Ecto neural progenitor cell (in vitro differentiated cells): ENCODE data around the gene ZNF423.
A peak's percentile ranks its signal among the peaks of the same experiment; 100 is the strongest.

Experiments used
- DNase-seq: peaks from one replicate; pipeline ENCODE4 v3.0.0-alpha.2; 2018; ENCODE audit warnings: low spot score

Gene ZNF423

GRCh38 chr16:49848530-49848929 lies 7.4 kb downstream of the ZNF423 start:
- no peak for DNase-seq

DNA sequence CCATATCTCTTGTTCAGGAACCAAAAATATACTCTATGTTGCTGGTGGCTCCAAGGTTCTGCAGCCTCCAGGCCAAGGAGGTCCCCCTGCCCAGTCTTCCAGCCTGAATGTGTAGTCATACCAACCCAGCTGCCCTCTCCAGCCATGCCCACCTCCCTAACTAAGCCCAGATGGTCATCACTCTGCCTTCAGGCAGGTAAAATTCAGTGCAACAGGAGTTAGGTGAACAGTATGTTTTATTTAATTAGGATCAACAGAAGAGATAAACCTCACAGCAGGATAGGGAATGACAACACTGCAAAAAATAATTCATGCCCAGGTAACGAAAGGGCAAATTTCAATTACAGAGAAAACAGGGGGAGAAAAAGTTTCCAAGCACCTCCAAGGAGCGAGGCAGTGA lies 9.1 kb downstream of the ZNF423 start:
- DNase-seq = no peak

DNA sequence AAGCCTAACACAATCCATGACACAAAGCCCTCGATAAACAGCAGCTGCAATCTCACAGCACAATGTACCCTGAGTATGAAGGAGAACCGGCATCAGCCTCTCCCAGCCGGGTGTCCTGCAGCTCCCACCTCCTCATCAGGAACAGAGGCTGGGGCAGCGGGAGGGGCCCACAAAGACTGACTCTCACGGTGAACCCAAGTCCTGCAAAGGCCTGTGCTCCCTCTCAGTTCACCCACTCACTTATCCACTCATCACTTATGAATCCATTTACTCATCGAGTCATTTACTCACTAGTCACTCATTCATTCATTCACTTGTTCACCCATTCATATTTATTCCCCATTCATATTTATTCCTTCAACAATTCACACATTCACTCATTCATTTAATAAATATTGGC lies 11.6 kb downstream of the ZNF423 start:
- DNase-seq = no peak

DNA sequence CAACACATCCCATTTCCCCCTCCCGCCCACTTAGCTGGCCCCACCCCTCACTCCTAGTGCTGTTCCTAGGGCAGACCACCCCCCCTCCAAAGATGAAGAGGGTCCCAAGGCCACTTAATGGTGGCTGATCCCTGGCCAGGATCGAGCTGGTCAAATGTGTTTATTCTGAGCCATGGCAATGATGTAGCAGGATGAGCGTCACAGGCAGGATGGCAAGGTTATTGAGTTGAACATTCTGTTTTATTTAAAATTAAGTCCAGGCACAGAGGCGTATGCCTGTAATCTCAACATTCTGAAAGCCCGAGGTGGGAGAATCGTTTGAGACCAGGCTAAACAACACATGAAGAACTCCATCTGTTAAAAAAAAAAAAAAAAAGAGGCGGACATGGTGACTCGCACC lies 12.2 kb downstream of the ZNF423 start:
- DNase-seq = no peak

GRCh38 chr16:49842972-49843371 lies 12.9 kb downstream of the ZNF423 start:
- no peak for DNase-seq

DNA sequence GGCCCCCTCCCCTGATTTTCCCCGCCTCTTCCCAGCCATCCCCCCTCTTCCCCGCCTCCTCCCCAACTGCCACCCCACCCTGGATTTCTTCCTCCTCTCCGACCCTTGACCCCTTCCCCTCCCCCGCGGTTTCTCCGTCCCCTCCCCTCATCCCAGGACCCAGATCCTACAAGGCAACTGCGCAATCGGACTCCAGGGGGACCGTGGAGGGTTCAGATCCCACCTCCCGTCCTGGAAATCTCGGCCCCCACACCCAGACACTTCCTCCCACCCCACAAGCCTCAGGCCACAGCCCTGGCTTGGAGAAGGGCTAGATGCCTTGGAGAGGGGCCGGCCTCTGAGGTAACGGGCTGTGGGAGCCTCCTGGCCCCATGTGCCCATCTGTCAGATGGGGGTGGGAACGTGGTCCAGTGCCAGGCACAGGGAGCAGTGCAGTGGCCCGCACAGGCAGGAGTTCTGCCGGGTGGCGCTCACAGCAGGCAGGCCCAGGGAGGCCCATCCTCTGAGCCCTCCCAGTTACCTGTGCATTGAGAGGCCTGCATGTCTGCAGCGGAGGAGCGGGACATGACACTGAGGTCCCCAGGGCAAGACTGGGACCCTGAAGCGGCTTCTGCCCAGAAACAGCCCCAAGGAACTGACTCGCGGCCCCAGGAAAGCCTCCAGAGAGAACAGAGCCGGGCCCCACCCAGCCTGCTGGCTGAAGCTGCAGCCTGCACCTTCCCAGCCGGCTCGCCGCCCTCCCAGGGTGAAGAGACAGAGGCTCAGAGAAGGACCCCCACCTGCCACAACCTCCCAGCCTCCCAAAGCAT lies 16.7 kb downstream of the ZNF423 start:
- peak; percentile 67 for DNase-seq

GRCh38 chr16:49838441-49839016 lies 17.4 kb downstream of the ZNF423 start:
- DNase-seq = peak; percentile 69

DNA sequence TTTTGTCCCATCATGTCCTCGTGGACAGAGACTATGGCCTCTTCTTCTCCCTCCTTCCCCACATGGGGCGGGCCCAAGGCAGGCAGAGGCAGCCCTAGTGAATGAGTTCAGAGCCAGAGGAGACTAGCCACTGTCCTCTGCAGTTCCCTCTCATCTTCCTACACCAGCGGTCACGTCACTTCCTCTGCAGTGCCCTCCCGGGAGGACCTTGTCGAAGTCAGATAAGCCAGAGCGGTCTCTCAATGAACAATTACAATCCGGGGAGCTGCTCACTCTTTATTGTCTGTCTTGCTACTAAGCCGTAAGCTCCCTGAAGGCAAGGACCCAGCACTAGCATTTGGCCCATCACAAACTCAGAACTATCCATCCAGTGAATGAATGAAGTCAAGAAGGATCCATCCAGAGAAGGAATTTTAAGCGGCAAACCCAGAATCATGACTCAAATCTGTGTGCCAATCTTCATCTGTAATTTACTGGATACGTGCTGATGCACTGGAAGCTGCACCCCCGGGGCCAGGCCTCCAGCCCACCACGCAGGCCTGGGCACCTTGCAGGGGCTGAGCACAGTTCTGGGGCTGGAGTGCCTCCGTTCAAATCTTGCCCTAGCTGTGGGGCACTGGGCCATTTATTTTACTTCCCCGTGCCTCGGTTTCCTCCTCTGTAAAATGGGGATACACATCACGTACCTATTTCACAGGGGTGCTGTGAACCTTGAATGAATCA lies 18.1 kb downstream of the ZNF423 start:
- no peak for DNase-seq

DNA sequence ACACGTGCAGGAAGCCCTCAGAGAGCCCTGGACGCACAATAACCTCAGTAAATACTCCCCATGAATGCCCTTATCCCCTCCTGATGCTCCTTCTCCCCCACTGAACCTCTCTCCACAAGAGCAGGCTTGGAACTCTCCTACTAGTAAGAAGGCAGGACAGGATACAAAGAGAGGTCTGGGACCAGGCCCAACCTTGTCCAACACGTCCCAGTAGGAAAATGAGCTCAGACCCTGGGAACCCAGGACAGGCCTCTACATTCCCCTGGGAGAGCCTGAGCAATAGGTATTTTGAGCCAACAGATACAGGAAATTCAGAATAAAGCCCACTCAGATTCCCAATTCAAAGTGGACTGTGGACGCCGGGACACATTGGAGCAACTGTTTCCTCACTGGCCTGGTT lies 19.2 kb downstream of the ZNF423 start:
- no peak for DNase-seq

- DNase-seq = no peak
Measured at GRCh38 chr16:49836218-49836617, 19.7 kb downstream of the ZNF423 start.

DNA sequence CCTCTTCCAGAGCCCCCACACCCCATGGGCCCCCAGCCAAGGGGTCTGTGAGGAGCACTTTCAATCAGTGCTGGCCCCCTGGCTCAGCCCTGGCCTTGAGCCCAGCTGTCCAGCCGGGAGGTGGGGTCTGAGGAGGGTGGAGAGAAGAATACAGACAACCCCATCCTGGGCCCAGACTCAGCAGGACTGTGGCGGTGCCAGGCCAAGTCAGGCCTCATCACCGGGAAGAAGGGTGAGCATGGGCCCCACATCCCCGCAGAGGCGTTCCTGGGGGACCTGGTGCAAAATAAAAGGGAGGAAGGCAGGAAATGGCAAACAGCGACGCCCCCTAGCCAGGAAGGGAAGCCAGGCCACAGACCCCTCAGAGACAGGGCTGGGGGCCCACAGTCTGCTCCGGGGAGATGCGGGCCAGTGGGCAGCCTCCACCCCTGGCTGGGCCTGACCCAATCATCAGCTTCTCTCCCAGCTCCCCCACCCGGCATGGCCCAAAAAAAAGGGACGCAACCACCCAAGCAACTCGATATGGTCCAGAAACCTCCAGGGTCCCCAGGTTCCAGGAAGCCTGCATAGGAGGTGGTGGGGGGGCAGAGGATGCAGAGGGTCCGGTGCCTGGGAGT lies 20.6 kb downstream of the ZNF423 start:
- no peak for DNase-seq

DNA sequence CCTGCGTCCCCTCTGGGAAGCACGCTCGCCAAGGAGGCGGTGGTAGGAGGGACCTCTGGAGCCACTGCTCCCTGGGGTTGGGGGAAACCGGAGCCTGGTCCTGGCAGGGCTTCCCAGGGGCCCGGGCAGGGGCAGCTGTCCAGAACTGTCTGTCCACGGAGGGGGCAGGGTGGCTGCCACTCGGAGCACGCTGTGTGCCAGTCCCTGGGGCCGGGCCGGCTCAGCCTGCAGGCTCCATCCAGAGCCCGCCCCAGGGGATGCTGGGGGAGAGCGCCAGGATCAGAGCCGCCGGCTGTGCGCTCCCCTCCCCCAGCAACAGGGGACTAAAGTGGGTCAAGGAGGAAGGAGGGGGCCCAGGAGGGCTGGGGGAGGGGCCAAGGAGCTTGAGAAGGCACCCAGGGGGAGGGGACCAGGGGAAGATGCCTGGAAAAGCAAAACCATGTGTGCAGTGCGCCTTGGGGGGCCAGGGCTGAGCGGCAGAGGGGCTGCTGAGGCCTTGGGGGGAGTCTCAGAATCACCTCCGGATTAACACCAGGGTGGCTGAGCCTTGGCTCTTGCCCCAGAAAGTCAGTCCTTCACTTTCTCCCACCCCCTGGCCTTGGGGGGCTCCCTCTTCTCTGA lies 21.3 kb downstream of the ZNF423 start:
- DNase-seq = peak; percentile 75

- DNase-seq = no peak
Measured at GRCh38 chr16:49833796-49834530, 21.9 kb downstream of the ZNF423 start.

GRCh38 chr16:49833085-49833484 lies 22.8 kb downstream of the ZNF423 start:
- no peak for DNase-seq

- DNase-seq = no peak
Measured at GRCh38 chr16:49832177-49832576, 23.7 kb downstream of the ZNF423 start.

DNA sequence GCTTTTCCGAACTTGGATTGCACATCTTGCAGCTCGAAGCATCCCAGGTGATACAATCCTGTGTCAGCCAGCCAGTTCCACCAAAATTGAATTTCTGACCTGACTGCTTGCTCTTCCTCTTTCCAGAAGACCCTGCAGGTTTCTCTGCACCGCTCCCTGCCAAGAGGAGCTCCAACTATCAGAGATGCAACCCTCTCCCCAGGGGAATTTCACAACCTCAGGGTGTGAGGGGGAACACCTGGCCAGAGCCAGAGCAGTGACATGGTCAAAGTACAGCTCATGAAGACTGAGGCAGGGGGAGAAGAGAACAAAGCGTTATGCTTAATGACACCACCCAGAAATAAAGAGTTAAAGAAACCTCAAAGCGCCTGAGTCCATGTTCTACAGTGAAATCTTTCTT lies 25.0 kb downstream of the ZNF423 start:
- no peak for DNase-seq

DNA sequence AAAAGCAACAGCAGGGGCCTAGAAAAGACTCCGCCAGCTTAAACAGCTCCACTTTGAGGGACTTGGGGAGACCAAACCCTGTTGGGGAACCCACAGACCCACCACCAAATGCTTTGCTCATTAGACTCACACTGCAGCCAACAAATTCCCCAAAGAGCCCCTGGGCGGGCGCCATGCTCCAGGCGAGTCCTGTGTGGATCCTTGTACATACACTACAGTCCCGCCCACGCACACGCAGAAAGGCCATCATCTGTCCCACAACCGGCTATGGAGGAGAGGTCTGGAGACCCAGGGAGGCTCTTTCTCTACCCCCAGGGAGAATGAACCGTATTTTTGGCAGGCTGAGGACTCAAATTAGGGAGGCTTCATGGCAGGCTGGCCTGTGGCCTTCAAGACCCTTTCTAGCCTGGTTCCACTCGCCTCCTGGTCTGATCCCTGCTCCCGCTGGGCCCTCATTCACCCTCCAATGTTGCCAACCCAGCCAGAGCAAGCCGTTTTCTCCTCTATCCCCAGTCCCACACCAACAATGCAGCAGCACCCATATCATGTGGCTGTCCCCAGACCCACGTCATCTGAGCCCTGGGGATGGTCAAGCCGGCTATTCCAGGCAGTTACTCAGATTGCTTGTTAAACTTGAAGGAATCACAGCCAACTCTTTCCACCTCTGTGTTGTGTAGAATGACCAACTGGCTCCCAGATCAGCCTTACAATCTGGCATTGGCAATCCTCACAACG lies 27.2 kb downstream of the ZNF423 start:
- no peak for DNase-seq

DNA sequence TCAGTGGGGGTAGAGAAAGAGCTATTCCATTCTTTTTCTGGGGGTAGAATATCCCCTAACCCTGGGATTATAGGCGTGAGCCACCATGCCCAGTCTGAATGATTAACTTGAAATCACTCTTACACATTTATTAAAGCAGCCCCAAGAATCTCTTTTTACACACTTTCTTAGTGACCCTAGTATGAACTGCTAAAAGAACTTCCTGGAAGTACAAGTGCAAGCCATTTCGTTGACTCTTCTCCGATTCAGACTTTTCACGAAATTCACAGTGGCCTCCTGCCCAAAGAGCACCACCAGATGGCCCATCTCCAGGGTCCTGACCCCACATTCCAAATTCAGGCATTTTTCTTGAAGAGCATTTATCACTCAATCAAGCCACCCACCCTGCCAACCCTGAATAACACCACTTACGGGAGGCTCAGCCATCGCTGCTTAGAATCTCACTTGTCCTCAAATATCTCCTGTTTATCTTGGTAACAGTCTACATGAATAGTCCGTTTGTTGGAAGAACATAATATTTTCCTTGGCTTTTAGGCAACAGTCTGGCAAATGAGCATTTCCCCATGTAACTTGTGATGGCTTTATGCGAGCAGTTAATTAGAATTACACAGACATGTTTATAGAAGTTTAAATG lies 28.0 kb downstream of the ZNF423 start:
- no peak for DNase-seq

- DNase-seq = no peak
Measured at GRCh38 chr16:49826515-49826914, 29.4 kb downstream of the ZNF423 start.

DNA sequence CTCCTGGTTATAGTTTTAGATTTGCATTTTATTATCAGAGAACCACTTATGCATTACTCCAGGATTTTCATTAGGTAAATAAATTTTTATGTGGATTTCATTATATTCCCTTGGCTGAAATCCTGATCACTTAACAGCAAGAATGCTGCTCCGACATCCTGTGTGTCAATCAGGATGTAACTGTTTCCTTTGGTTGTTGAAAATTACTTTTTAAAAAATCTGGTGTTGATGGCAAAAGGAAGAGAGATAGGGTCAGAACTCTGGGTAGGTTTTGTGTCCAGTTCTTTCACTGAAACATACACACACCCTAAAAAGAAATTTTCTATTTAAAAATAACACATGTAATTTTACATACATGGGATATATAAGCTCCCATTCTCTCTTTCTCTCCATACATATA lies 30.9 kb downstream of the ZNF423 start:
- DNase-seq = no peak
